Uterus (tissue), 2 donors: ENCODE measurements around the gene TAF1B.

ENCODE experiments used
- POLR2A ChIP-seq, 2 donors: fragments of 450-650 bp; IDR thresholded peaks; one replicate each; pipeline ENCODE4 v1.6.1; 2016; ENCODE audit warnings: antibody characterized with exemption in 2 of 2, mild to moderate bottlenecking in 1 of 2, moderate library complexity in 1 of 2
- TF ChIP-seq, protein P1 (sequence below), 4 experiments: fragments of 200-600 bp in 2 of 4; fragments of 450-650 bp in 2 of 4; sonication (generic) in 2 of 4; IDR thresholded peaks; one replicate each; pipeline ENCODE4 v1.5.1; 2016 to 2019; ENCODE audit warnings: antibody characterized with exemption in 4 of 4, mild to moderate bottlenecking in 2 of 4, moderate library complexity in 1 of 4

DNA sequence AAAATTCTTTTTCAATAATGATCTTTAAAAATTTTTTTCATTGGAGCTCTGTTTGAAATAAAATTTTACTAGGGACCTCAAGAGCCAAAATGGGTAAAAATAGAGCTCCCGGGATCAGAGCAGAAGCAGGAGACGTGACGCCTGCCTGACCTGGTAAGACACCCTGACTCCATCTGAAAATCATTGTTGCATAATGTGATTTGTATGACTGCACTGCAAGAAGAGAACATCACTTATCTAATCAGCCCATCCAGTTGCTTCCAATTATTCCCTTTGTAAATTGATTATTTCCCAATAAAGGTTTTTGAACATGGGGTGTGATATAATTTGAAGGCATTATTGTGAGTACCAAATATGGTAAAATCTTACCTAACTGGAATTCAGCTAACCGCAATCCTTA lies 17.1 kb upstream of the TAF1B start:
- TF ChIP-seq, protein P1, sequence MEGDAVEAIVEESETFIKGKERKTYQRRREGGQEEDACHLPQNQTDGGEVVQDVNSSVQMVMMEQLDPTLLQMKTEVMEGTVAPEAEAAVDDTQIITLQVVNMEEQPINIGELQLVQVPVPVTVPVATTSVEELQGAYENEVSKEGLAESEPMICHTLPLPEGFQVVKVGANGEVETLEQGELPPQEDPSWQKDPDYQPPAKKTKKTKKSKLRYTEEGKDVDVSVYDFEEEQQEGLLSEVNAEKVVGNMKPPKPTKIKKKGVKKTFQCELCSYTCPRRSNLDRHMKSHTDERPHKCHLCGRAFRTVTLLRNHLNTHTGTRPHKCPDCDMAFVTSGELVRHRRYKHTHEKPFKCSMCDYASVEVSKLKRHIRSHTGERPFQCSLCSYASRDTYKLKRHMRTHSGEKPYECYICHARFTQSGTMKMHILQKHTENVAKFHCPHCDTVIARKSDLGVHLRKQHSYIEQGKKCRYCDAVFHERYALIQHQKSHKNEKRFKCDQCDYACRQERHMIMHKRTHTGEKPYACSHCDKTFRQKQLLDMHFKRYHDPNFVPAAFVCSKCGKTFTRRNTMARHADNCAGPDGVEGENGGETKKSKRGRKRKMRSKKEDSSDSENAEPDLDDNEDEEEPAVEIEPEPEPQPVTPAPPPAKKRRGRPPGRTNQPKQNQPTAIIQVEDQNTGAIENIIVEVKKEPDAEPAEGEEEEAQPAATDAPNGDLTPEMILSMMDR (IDR thresholded peaks at IDR 0.05) = no peak
- TF ChIP-seq POLR2A (IDR thresholded peaks at IDR 0.05) = no peak
